ENCODE results near the gene TTYH2.

The TTYH2 gene

GRCh38 chr17:74292495-74292894 is 79.1 kb downstream of the TTYH2 start:
- no peak for DNase-seq (ENCODE audit: low read depth)

GRCh38 chr17:74295625-74296547 is 82.5 kb downstream of the TTYH2 start:
- DNase-seq (ENCODE audit: low read depth) = no peak

GRCh38 chr17:74296548-74296936 is 83.2 kb downstream of the TTYH2 start:
- no peak for DNase-seq (ENCODE audit: low read depth)

GRCh38 chr17:74297941-74298340 is 84.6 kb downstream of the TTYH2 start:
- no peak for DNase-seq (ENCODE audit: low read depth)

- no peak for DNase-seq (ENCODE audit: low read depth)
Measured at GRCh38 chr17:74298778-74299177, 85.4 kb downstream of the TTYH2 start.

- no peak for DNase-seq (ENCODE audit: low read depth)
Measured at GRCh38 chr17:74299226-74300009, 86.0 kb downstream of the TTYH2 start.

GRCh38 chr17:74303305-74303704 is 89.9 kb downstream of the TTYH2 start:
- no peak for DNase-seq (ENCODE audit: low read depth)

GRCh38 chr17:74304184-74304583 is 90.8 kb downstream of the TTYH2 start:
- DNase-seq (ENCODE audit: low read depth) = no peak

GRCh38 chr17:74305865-74306654 is 92.7 kb downstream of the TTYH2 start:
- no peak for DNase-seq (ENCODE audit: low read depth)

- no peak for DNase-seq (ENCODE audit: low read depth)
Measured at GRCh38 chr17:74307984-74308773, 94.8 kb downstream of the TTYH2 start.

- DNase-seq (ENCODE audit: low read depth) = no peak
Measured at GRCh38 chr17:74309902-74310301, 96.5 kb downstream of the TTYH2 start.
